ENCODE results near the gene MATK. TPM values are rescaled to one million over a fixed set of nuclear protein-coding genes. Genes with fewer than 3 reads are reported as not detected.

The MATK gene
- total RNA-seq, 1 donor from 2014 or later, result not detected

- FAIRE-seq, result no peak
- Mint-ChIP-seq H3K27ac (ENCODE audit: unreplicated experiment) (no peak overlapping the region), H3K27me3 (ENCODE audit: low read depth, unreplicated experiment) (peaks cover 16% of the 10 kb centered on the region)
These were observed 50.0 kb downstream of the MATK start for GRCh38 chr19:3736106-3736724.

GRCh38 chr19:3734310-3734600 lies 51.9 kb downstream of the MATK start:
- Histone ChIP-seq H3K4me3 (ENCODE audit: insufficient read depth, low read depth, low read length) (no peak overlapping the region), H3K9me3 (ENCODE audit: insufficient read depth, low read depth, low read length) (no peaks in the 10 kb centered on the region), H3K36me3 (ENCODE audit: insufficient read depth, low read length) (no peaks in the 10 kb centered on the region), H3K4me2 (ENCODE audit: low read length) (no peak overlapping the region), H3K4me1 (ENCODE audit: insufficient read depth, low read length) (no peaks in the 10 kb centered on the region), H4K20me1 (ENCODE audit: insufficient read depth, low read length) (no peaks in the 10 kb centered on the region), H2AFZ (ENCODE audit: low read depth, low read length) (no peak overlapping the region), H3K27ac (ENCODE audit: low read depth, low read length) (no peak overlapping the region), H3K79me2 (ENCODE audit: insufficient read depth, low read length) (no peaks in the 10 kb centered on the region), H3K27me3 (ENCODE audit: insufficient read depth, low read length) (no peaks in the 10 kb centered on the region), H3K9ac (ENCODE audit: low read length) (no peak overlapping the region)
- H3K27me3 Mint-ChIP-seq (ENCODE audit: low read depth, unreplicated experiment), result peaks cover 15% of the 10 kb centered on the region
- no peak for FAIRE-seq
- H3K27ac Mint-ChIP-seq (ENCODE audit: unreplicated experiment), result no peak overlapping the region
- no peaks in the 10 kb centered on the region for H3K4me1 Mint-ChIP-seq (ENCODE audit: low read depth, unreplicated experiment)
- H3K9me3 Mint-ChIP-seq (ENCODE audit: unreplicated experiment), result no peaks in the 10 kb centered on the region
- no peak overlapping the region for H3K4me3 Mint-ChIP-seq (ENCODE audit: unreplicated experiment)
- DNase-seq (ENCODE audit: low read depth), result no peak
- TF ChIP-seq CTCF (IDR thresholded peaks at IDR 0.05; ENCODE audit: insufficient read depth, low read depth, low read length) (no peak), EZH2 (IDR thresholded peaks at IDR 0.05; ENCODE audit: insufficient read depth, low read length) (no peak)
- no peaks in the 10 kb centered on the region for H3K36me3 Mint-ChIP-seq (ENCODE audit: low read depth, unreplicated experiment)

More at GRCh38 chr19:3736106-3736724, 50.0 kb downstream of the MATK start:
- no peak overlapping the region for H3K4me3 Mint-ChIP-seq (ENCODE audit: unreplicated experiment)
- H3K36me3 Mint-ChIP-seq (ENCODE audit: low read depth, unreplicated experiment), result no peaks in the 10 kb centered on the region
- H2AFZ ChIP-seq (ENCODE audit: low read depth, low read length), result no peak overlapping the region
- H3K27me3 ChIP-seq (ENCODE audit: insufficient read depth, low read length), result no peaks in the 10 kb centered on the region
- no peaks in the 10 kb centered on the region for H3K4me1 Mint-ChIP-seq (ENCODE audit: low read depth, unreplicated experiment)
- no peaks in the 10 kb centered on the region for H3K4me1 ChIP-seq (ENCODE audit: insufficient read depth, low read length)
- DNase-seq (ENCODE audit: low read depth), result no peak
- no peak overlapping the region for H3K4me2 ChIP-seq (ENCODE audit: low read length)
- TF ChIP-seq EZH2 (IDR thresholded peaks at IDR 0.05; ENCODE audit: insufficient read depth, low read length) (no peak), CTCF (IDR thresholded peaks at IDR 0.05; ENCODE audit: insufficient read depth, low read depth, low read length) (no peak)
- no peaks in the 10 kb centered on the region for H3K9me3 Mint-ChIP-seq (ENCODE audit: unreplicated experiment)
- no peak overlapping the region for H3K4me3 ChIP-seq (ENCODE audit: insufficient read depth, low read depth, low read length)
- no peaks in the 10 kb centered on the region for H4K20me1 ChIP-seq (ENCODE audit: insufficient read depth, low read length)
- no peaks in the 10 kb centered on the region for H3K9me3 ChIP-seq (ENCODE audit: insufficient read depth, low read depth, low read length)
- H3K9ac ChIP-seq (ENCODE audit: low read length), result no peak overlapping the region
- H3K36me3 ChIP-seq (ENCODE audit: insufficient read depth, low read length), result no peaks in the 10 kb centered on the region
- no peak overlapping the region for H3K27ac ChIP-seq (ENCODE audit: low read depth, low read length)
- H3K79me2 ChIP-seq (ENCODE audit: insufficient read depth, low read length), result no peaks in the 10 kb centered on the region

- H3K36me3 Mint-ChIP-seq (ENCODE audit: low read depth, unreplicated experiment), result no peaks in the 10 kb centered on the region
These were observed 52.5 kb downstream of the MATK start for GRCh38 chr19:3733549-3734309.

More at GRCh38 chr19:3733549-3734309, 52.5 kb downstream of the MATK start:
- Histone ChIP-seq H3K9me3 (ENCODE audit: insufficient read depth, low read depth, low read length) (no peaks in the 10 kb centered on the region), H3K9ac (ENCODE audit: low read length) (no peak overlapping the region), H3K27me3 (ENCODE audit: insufficient read depth, low read length) (no peaks in the 10 kb centered on the region), H3K79me2 (ENCODE audit: insufficient read depth, low read length) (no peaks in the 10 kb centered on the region), H3K4me1 (ENCODE audit: insufficient read depth, low read length) (no peaks in the 10 kb centered on the region), H3K27ac (ENCODE audit: low read depth, low read length) (no peak overlapping the region), H3K4me2 (ENCODE audit: low read length) (no peak overlapping the region), H2AFZ (ENCODE audit: low read depth, low read length) (no peak overlapping the region), H3K36me3 (ENCODE audit: insufficient read depth, low read length) (no peaks in the 10 kb centered on the region), H4K20me1 (ENCODE audit: insufficient read depth, low read length) (no peaks in the 10 kb centered on the region), H3K4me3 (ENCODE audit: insufficient read depth, low read depth, low read length) (no peak overlapping the region)
- no peak for FAIRE-seq
- Mint-ChIP-seq H3K4me3 (ENCODE audit: unreplicated experiment) (no peak overlapping the region), H3K27ac (ENCODE audit: unreplicated experiment) (no peak overlapping the region), H3K9me3 (ENCODE audit: unreplicated experiment) (no peaks in the 10 kb centered on the region), H3K4me1 (ENCODE audit: low read depth, unreplicated experiment) (no peaks in the 10 kb centered on the region), H3K27me3 (ENCODE audit: low read depth, unreplicated experiment) (peaks cover 15% of the 10 kb centered on the region)
- DNase-seq (ENCODE audit: low read depth), result no peak
- TF ChIP-seq EZH2 (IDR thresholded peaks at IDR 0.05; ENCODE audit: insufficient read depth, low read length) (no peak), CTCF (IDR thresholded peaks at IDR 0.05; ENCODE audit: insufficient read depth, low read depth, low read length) (no peak)
